ELF-1 (cell line): ENCODE data around the gene MARK3.
A peak's percentile ranks its signal among the peaks of the same experiment; 100 is the strongest.

Source experiments
- DNase-seq: peaks from one replicate; pipeline ENCODE4 v3.0.0-alpha.2; 2016; ENCODE audit warnings: low read depth, low spot score

The MARK3 gene

DNA sequence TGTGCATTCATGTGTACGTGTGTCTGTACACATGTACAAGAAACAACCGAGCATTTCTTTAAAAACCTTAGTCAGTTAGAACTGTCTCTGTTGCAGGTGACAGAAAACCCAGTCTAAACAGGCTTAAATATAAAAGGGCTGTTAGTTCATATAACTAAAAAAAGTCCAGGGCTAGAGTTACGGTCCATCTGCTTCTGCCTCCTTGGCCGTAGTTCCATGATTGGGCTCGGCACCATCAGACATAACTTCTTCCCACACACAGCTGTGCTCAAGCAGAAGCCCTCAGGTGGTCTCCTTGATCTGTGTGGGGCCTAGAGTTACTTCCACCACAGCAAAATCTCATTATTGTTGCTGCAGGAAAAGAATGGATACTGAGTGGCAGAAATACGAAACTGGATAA is 102.9 kb downstream of the MARK3 start:
- no peak for DNase-seq

DNA sequence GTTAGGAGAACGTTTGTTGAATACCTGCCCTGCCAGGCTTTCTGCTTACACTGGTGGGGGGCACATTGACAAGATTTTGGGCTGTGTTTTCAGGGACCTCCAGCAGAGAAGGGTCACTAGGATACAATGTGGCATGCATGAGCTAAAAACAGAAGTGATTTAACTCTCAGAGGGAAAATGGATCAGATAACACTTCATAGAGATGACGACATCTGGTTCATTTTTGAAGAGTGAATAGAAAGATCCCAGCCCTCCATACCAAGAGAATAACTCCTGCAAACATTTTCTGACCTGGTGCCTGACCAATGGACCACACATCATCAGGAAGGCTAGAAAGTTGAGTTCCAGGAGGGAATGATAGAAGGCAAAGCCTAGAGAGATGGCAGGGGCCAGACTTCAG is 103.7 kb downstream of the MARK3 start:
- DNase-seq: no peak

DNA sequence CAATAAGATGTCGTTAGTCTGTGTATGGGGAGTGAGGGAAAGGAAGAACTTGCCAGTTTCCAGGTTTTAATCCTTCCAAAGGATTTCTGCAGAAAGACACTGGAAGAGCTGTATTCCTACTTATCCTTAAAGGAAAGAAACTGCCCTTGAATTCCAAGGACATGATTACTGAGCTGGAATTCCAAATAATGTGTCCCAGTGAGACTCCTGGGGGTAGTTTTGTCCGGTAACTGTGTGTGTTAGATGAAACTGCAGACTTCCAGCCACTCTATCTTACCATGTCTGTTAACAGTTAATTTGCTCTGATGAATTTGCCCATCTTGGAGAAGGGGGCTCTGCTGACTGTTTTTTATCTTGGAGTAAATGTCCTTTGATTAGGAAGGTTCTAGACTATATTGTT is 104.4 kb downstream of the MARK3 start:
- DNase-seq: no peak

DNA sequence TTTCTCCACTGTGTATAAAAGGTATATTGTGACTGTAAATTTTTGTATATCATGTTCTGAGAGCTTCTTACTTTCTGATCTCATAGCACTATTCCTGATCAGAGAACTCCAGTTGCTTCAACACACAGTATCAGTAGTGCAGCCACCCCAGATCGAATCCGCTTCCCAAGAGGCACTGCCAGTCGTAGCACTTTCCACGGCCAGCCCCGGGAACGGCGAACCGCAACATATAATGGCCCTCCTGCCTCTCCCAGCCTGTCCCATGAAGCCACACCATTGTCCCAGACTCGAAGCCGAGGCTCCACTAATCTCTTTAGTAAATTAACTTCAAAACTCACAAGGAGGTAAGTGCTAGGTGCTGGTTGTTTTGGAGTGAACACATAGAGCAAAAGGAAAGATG is 106.5 kb downstream of the MARK3 start:
- no peak for DNase-seq

DNA sequence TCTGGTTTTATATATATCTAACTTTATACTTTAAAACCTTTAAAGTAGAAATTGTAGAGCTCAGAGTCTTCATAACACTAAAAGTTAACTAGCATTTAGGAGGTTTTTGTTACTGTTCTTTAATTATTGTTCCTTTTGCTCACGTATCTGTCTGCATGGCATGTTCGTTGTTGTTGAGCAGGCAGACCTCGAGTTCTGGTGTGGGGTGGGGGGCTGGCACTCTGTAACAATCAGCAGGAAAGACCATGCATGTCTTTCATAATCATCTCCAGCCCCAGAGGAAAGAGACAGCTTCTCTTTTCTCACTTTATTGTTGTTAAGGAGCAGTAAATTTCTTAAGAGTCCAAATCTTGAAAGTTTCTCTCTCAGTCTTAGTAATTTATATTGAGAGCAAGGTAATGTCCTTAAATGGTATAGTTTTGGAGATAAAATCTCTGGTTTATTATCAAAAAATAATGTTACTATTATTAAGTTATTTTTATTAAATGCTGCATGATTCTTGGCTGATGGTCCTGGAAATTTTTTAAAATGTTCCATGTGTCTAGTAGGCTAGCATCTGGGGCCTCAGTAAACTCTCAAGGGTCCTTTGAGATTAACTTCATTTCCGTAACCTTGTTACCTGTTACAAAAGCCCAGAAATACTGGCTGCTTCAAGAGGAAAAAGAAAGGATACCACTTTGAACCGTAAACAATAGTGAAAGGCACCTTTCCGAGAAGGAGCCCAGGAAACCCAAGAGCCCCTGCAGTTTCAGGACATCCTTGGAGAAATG is 107.1 kb downstream of the MARK3 start:
- no peak for DNase-seq

DNA sequence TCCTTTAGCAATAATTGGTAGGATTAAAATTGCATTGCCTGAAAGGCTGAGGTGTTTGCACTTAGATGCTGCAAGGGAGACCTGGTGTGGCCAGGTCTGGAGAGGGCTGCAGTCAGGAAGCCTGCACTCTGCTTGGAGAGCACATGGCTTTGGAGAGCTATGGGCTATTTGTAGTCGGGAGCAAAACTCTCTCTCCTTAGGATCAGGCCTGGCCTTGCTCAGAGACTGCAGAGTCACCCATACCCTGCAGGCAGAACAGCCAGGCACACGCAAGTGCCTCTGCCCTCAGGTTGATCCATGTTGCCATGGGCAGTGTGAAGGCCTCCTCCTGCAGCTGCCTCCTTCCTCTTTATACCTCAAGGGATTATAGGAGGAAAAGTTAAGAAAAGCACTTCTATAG is 110.6 kb downstream of the MARK3 start:
- peak; percentile 40 for DNase-seq

DNA sequence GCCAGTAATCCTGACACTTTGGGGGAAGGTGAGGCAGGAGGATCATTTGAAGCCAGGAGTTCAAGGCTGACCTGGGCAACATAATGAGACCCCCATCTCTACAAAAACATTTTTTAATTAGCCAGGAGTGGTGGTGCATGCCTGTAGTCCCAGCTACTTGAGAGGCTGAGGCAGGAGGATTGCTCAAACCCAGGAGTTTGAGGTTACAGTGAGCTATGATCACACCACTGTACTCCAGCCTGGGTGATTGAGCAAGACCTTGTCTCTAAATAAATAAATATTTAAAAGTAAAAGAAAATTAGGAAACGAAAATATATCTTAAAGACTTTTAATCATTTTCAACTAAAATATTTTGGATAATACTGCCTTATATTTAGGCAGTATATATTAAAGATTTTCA is 111.6 kb downstream of the MARK3 start:
- DNase-seq: no peak

DNA sequence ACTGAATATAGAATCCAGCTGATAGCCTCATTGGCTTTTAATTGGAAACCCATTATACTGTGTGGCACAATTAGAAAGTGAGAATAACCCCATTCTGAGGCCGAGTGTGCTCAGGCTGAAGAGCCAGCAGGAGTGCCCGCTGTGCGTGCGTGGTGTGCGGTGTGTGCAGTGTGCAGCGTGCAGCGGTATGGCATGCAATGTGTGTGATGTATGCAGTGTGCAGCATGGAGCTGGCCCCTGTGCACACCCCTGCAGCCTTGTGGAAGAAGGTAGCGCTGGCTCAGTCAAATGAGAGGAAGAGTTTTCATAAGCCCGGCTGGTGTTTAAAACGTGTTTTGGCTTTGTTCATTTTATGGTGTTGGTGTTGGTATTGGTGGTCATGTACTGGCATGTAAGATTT is 114.5 kb downstream of the MARK3 start:
- DNase-seq: no peak

DNA sequence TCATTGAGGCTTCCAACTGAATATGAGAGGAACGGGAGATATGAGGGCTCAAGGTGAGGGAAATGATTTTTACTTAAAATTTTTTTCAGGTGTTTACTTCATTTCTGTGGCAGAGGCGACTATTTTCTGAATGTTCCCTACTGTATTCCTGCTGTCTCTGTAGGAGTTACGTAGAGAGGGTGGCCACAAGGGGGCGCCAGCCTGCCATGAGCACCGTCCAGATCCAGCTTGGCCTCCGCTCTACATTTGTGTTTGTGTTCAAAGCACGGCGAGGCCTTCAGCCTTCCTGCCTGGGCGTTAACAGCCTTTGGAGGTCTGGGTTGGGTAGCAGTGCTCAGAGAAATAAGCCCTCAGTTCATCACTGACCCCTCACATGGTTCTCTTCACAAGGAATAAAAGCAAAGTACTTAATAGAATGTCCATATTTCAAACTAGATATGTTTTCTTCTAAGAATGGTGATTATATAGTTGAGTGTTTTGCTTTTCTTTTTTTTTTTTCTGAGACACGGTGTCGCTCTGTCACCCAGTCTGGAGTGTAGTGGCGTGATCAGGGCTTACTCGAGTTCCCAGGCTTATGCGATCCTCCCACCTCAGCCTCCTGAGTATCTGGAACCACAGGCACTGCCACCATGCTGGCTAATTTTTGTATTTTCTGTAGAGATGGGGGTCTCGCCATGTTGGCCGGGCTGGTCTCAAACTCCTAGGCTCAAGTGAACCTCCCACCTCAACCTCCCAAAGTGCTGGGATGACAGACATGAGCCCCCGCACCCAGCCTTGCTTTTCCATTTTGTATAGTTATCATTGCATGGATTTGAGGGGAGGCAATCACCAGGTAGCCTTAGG is 115.2 kb downstream of the MARK3 start:
- peak; percentile 88 for DNase-seq

DNA sequence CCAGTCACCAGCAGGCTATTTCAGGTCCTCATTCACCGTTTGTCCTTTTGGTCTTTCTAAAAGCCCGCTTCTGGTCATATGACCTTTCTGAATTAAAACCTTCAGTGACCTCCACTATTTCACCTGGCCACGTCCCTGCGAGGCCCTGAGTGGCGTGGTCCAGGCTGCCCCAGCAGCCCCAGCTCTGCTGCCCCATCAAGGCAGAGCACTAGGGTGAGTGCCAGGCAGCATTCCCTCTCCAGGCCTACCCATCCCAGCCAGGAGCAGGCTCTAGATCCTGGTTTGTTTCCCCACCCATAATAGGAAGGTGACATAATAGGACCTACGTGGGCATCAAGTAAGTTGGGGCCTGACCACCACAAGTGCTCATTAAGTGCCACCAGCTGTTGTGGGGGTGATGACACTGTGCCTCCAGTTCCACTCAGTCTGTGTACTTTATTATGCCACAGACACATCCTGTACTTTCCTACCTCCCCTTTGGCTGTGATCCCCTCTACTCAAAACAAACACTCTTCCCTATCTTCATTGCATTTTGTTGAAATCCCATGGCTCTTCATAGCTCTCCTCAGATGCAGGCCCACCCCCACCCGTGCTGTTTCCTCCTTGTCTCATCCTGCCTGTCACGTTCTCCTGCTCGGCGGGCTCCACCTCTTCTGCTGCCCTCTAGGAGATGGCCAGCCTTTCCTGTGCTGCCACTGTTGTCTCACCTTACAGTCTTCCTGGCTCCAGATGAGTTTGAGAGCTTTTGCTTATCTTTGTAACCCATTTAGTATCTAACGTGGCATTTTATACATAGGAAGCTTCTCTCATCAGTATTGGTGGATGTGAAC is 116.0 kb downstream of the MARK3 start:
- no peak for DNase-seq

DNA sequence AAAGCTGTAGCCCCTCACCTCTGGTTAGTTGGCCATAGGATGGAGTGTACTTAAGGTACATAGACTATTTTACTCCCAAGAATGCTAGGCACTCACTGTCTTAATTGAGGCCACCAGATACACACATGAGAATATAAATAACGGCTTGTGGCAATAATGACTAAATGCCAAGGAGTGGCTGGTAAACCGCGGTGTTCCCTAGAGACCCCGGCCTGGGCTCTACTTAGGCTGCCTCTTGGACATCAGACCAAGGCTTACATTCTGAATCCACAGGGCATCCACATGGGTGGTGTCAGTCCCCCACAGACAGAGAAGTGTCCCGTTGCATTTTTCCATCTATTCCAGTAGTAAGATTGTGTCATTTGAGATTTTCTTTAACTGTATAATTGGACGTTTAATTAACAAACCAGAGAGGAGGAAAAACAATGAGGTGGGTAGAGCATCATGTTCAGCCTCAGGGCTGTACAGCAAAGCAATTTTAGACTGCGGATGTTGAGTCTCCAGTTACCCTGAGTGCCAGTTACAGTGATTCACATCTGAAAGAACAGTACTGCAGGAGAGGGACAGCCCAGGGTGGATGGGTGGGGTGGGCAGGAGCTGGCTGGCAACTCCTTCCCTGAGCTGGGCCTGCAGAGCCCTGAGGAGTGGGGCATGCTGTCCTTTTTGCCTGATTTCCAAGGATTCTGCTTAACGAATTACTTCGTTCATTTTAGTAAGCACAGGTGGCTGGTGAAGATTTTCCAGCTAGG is 116.9 kb downstream of the MARK3 start:
- no peak for DNase-seq

DNA sequence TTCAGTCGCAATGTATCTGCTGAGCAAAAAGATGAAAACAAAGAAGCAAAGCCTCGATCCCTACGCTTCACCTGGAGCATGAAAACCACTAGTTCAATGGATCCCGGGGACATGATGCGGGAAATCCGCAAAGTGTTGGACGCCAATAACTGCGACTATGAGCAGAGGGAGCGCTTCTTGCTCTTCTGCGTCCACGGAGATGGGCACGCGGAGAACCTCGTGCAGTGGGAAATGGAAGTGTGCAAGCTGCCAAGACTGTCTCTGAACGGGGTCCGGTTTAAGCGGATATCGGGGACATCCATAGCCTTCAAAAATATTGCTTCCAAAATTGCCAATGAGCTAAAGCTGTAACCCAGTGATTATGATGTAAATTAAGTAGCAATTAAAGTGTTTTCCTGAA is 117.7 kb downstream of the MARK3 start:
- no peak for DNase-seq

DNA sequence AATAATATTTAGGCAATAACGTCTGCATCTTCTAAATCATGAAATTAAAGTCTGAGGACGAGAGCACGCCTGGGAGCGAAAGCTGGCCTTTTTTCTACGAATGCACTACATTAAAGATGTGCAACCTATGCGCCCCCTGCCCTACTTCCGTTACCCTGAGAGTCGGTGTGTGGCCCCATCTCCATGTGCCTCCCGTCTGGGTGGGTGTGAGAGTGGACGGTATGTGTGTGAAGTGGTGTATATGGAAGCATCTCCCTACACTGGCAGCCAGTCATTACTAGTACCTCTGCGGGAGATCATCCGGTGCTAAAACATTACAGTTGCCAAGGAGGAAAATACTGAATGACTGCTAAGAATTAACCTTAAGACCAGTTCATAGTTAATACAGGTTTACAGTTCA is 118.1 kb downstream of the MARK3 start:
- DNase-seq: no peak

DNA sequence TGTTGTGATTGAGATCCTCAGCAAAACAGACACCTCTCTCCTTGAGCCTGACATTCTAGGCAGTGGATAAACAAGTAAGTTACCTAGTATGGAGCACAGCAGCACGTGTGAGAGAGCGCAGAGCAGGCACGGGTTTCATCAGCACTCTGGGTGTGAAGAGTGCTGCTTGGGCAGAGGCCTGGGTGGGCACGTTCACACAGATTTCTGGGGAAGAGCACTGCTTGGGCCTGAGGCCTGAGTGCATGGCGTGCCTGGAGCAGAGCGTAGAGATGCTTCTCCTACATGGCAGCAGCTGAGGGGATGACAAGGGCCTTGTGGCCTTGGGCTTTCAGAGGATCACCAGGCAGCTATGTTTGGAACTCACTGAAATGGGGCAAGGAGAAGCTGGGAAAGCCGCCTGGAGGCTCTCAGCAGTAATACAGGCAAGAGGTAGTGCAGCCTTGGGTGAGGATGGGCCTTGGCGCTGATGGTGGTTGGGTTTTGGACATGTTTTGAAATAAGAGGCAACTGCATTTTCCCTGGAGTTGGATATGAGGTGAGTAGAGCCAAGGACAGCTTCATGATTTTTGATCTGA is 119.9 kb downstream of the MARK3 start:
- DNase-seq: peak; percentile 30

DNA sequence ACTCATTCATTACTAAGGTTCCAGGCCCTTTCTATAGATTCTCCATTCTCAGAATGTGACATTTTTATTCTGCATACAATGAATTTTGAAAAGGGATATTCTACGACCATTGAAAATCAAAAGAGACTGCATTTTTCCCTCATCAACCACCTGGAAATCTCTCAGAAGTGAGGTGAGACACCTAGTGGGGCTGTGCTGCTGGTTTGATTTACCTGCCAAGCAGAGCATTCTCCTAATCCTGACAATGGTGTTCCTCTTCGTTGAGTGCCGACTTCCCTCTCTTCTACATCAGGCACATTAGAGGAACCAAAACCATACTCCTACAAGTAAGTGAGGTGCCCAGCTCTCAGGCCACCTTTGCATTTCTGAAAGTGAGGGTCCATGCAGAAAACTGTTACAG is 122.5 kb downstream of the MARK3 start:
- no peak for DNase-seq

DNA sequence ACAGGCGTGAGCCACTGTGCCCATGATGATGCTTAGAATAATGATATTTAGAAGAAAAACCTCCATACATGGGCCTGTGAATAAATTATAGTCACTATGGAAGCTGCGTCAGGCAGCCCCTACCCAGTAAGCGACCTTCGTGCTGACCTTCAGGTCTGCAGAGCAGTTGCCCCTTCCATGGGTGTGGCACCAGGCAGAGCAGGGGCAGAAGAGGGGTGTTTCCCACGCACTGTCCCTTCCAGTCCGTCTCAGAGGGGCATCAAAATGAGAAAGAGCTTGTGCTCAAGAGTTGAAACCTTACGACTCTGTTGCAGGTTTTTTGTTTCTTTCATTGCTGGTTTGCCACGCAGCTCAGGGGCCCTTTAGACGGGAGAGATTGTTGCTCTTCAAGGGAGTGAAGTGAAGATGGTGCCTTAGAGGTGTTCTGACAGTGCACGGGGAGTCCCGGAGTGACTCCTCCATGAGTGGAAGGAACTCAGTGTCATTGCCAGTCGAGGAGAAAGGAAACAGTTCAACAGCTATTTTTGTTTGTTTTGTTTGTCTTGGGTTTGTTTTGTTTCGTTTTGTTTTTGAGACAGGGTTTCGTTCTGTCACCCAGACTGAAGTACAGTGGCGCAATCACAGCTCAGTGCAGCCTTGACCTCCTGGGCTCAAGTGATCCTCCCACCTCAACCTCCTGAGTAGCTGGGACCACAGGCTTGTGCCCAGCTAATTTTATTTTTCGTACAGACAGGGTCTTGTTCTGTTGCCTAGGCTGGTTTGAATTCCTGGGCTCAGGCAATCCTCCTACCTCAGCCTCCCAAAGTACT is 123.5 kb downstream of the MARK3 start:
- no peak for DNase-seq

DNA sequence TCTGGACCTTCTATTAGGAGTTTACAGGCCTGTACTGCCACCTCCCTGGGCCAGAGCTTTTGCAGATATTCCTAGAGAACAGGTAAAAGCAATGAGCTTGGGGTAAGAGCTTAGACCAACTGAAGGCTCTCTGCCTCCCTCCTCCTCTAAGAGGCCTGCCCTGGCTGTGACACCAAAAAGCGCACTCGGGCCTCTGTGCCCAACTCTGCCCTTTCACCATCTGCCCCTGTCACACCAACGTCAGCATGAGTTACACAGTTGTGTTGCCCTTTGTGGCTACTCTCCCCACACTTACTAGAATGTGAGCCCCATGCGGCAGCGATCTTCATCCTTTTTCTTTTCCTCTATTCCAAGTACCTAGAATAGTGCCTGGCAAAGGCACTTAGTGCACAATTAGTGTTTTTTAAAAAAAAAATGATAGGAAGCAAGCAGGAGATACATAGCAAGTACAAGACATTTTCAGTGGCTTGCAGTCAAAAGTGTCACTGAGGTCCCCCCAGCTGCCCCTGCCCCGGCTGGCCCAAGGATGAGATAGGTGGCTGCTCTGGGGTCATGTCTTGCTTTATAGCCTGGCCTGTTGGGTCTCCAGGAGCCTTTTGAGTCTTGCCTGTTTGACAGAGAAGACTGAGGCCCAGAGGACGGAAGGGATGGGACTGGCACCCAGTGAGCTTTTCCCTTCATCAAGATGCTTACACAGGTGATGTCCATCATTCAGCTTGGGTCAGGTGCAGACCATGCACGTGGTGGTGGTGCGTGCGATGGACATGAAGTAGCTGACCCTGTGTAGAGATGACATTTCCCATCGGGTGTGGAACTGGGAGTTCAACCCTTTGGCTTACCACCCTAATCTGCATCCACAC is 124.9 kb downstream of the MARK3 start:
- no peak for DNase-seq

DNA sequence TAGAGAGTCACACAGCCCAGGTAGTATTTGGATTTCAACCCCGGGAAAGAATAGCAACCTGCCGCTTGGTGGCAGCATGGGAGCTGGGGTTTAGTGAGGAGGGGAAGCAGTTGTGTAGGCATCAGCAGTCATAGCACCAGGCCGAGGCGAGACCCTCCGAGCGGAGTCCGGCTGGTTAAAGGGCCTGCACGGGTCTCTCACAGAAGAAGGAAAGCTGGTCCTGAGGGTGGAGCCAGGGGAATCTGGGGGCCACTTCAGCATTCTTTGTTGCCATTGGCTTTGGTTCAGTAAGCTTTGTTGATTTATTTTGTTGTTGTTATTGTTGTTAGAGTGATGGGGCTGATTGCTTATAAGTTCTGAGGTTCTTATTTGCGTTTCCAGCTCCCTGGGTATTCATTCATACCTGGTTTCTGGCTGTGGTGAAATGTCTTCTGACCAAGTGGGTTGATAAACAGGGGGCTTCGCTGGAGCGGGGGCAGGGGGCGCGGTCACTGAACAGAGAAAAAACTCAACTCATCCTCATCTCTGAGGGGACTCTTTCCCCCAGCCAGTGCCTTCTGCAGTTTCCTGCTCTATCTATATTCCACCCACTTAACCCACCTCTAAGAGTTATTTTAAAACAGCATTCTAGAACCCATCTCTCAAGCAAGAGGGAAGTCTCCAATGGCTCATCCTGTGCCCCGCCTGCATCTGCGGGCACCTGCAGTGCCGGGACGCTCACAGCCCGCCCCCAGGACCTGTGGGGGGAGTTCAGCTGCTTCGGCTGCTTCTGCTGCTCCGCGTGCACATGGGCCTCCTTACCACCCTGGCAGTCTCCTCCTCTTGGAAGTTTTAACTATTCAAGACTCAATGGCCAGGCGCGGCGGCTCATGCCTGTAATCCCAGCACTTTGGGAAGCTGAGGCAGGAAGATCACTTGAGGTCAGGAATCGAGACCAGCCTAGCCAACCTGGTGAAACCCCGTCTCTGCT is 125.8 kb downstream of the MARK3 start:
- no peak for DNase-seq
